A549 (cell line): ENCODE data around the gene CNTN4. TPM values are rescaled to one million over a fixed set of nuclear protein-coding genes. Genes with fewer than 3 reads are reported as not detected.

Experiments
- ATAC-seq, 2 experiments: fragments of 200-7000 bp in 1 of 2; fragments of >200 bp in 1 of 2; cut with Nextera tagmentation in 1 of 2; cut with Tn5 transposase in 1 of 2; 3 replicates each; pipeline versions ENCODE4 v1.8.0 to v1.9.1; 2018 to 2020; ENCODE audit warnings: mild to moderate bottlenecking in 1 of 2, moderate library complexity in 1 of 2
- CTCF ChIA-PET: fragments of 300-600 bp; sonication (Branson Sonifier 250); formaldehyde crosslinking; extraction: SDS; loops from one replicate; lab custom pipeline; 2021; ENCODE audit warnings: antibody characterized with exemption, inconsistent platforms; lab: Yijun Ruan, JAX
- POLR2A ChIA-PET: fragments of 350-600 bp; formaldehyde crosslinking; extraction: SDS; loops from one replicate; lab custom pipeline; 2021; ENCODE audit warnings: antibody characterized with exemption, inconsistent platforms; lab: Yijun Ruan, JAX
- DNase-seq, 2 experiments: peaks; one replicate each; pipeline versions ENCODE4 v3.0.0 to v3.0.0-alpha.2; 2011 to 2016; ENCODE audit warnings: low read depth in 1 of 2, low spot score in 1 of 2
- FAIRE-seq: peaks from 2 replicates; lab custom pipeline; 2011; peaks lifted over from hg19 to GRCh38; lab: Jason Lieb, UNC
- H3K27ac ChIP-seq, 2 experiments: fragments of >200 bp; sonication (Bioruptor Twin); formaldehyde crosslinking; 3 replicates each; pipeline ENCODE4 v1.5.1; 2016 to 2017
- H3K4me1 ChIP-seq: fragments of >200 bp; sonication (Bioruptor Twin); formaldehyde crosslinking; 3 replicates; pipeline ENCODE4 v1.6.1; 2016
- H3K4me2 ChIP-seq: fragments of >200 bp; sonication (Bioruptor Twin); formaldehyde crosslinking; 3 replicates; pipeline ENCODE4 v1.6.1; 2016
- H3K4me3 ChIP-seq: fragments of >200 bp; sonication (Bioruptor Twin); formaldehyde crosslinking; 3 replicates; pipeline ENCODE4 v1.5.1; 2016
- H3K9me3 ChIP-seq: fragments of >200 bp; sonication (Bioruptor Twin); formaldehyde crosslinking; 3 replicates; pipeline ENCODE4 v1.6.1; 2016
- CBX2 ChIP-seq: fragments of 200-600 bp; sonication (generic); IDR thresholded peaks from 2 replicates; pipeline ENCODE4 v1.6.1; 2016; ENCODE audit warnings: low read depth, mild to moderate bottlenecking, borderline replicate concordance
- CBX8 ChIP-seq: fragments of 200-600 bp; sonication (generic); IDR thresholded peaks from 2 replicates; pipeline ENCODE4 v1.6.1; 2016
- CHD2 ChIP-seq: fragments of 150-350 bp; IDR thresholded peaks from 2 replicates; pipeline ENCODE4 v1.6.1; 2014; ENCODE audit warnings: low read length; ENCODE audit not compliant: partially characterized antibody
- FOSB ChIP-seq: fragments of 250-450 bp; sonication (Bioruptor Pico); IDR thresholded peaks from 2 replicates; pipeline ENCODE4 v1.5.0; 2020; ENCODE audit warnings: mild to moderate bottlenecking, moderate library complexity
- FOSL2 ChIP-seq, 2 experiments: fragments of 450-650 bp in 1 of 2; fragments of >200 bp in 1 of 2; sonication (Bioruptor Twin) in 1 of 2; formaldehyde crosslinking; IDR thresholded peaks; 2 replicates each; pipeline versions ENCODE4 v1.5.0 to v1.6.1; 2016 to 2020; ENCODE audit warnings: mild to moderate bottlenecking in 1 of 2, moderate library complexity in 1 of 2
- FOXS1 ChIP-seq: fragments of 250-450 bp; sonication (Bioruptor Pico); IDR thresholded peaks from 2 replicates; pipeline ENCODE4 v1.5.0; 2020; ENCODE audit warnings: mild to moderate bottlenecking, moderate library complexity
- HDAC2 ChIP-seq: fragments of 200-600 bp; sonication (generic); IDR thresholded peaks from 2 replicates; pipeline ENCODE4 v1.6.1; 2016
- HOXB13 ChIP-seq: fragments of 250-450 bp; sonication (Bioruptor Pico); IDR thresholded peaks from 2 replicates; pipeline ENCODE4 v1.5.0; 2020; ENCODE audit warnings: low read depth, mild to moderate bottlenecking, moderate library complexity
- JUN ChIP-seq, 2 experiments: fragments of >200 bp; sonication (Bioruptor Twin); formaldehyde crosslinking; IDR thresholded peaks; 2 replicates in 1 of 2; 3 replicates in 1 of 2; pipeline ENCODE4 v1.6.1; 2016 to 2017
- KDM1A ChIP-seq: fragments of 200-600 bp; sonication (generic); IDR thresholded peaks from 2 replicates; pipeline ENCODE4 v1.6.1; 2016; ENCODE audit warnings: low read depth, mild to moderate bottlenecking
- KDM5A ChIP-seq: fragments of 200-600 bp; sonication (generic); IDR thresholded peaks from 2 replicates; pipeline ENCODE4 v1.6.1; 2016; ENCODE audit warnings: antibody characterized with exemption, mild to moderate bottlenecking
- MAFK ChIP-seq: fragments of 450-650 bp; IDR thresholded peaks from 2 replicates; pipeline ENCODE4 v1.6.1; 2014; ENCODE audit not compliant: partially characterized antibody
- MYC ChIP-seq: IDR thresholded peaks from 2 replicates; pipeline ENCODE4 v1.6.1; 2012; ENCODE audit warnings: mild to moderate bottlenecking, inconsistent platforms, low read length, improper control_type of control experiment, borderline replicate concordance
- NFE2L2 ChIP-seq: fragments of 150-350 bp; conservative IDR thresholded peaks from 2 replicates; pipeline ENCODE4 v1.6.1; 2014; ENCODE audit warnings: low read length
- NPAS2 ChIP-seq: fragments of 250-450 bp; sonication (Bioruptor Pico); IDR thresholded peaks from 2 replicates; pipeline ENCODE4 v1.8.0; 2022; ENCODE audit warnings: mild to moderate bottlenecking, moderate library complexity, borderline replicate concordance
- RARB ChIP-seq: fragments of 250-450 bp; sonication (Bioruptor Pico); IDR thresholded peaks from 2 replicates; pipeline ENCODE4 v1.8.0; 2021; ENCODE audit warnings: mild to moderate bottlenecking, moderate library complexity
- RFX5 ChIP-seq: fragments of 450-650 bp; IDR thresholded peaks from 2 replicates; pipeline ENCODE4 v1.7.1; 2014; ENCODE audit warnings: antibody characterized with exemption, mild to moderate bottlenecking, moderate library complexity
- RNF2 ChIP-seq: fragments of 200-600 bp; sonication (generic); IDR thresholded peaks from 2 replicates; pipeline ENCODE4 v1.6.1; 2016; ENCODE audit warnings: low read depth, mild to moderate bottlenecking, antibody characterized with exemption, moderate library complexity, borderline replicate concordance
- TP53 ChIP-seq: fragments of 250-450 bp; sonication (Bioruptor Pico); IDR thresholded peaks from 2 replicates; pipeline ENCODE4 v1.5.0; 2021; ENCODE audit warnings: mild to moderate bottlenecking, moderate library complexity
- WGBS: methylation state at CpG from one replicate; pipeline ENCODE4 v1.1.6; 2017; ENCODE audit errors: missing lambda C conversion rate; 5-methylcytosine and 5-hydroxymethylcytosine counted together
- polyA plus RNA-seq, 4 experiments: library from polyadenylated mRNA; depleted of rRNA in 3 of 4; stranded (reverse); fragments of >200 nt; fragmentation: RNase III in 1 of 4; extraction: RNeasy Plus Mini Kit Qiagen cat#74134 plus additional on column Dnase treatment in 1 of 4; gene quantifications; 2 replicates in 3 of 4; 3 replicates in 1 of 4; pipeline ENCODE4 v1.2.3, GENCODE V29; 2011 to 2017
- TF ChIP-seq, protein P1 (sequence below): IDR thresholded peaks from 2 replicates; pipeline ENCODE4 v1.6.1; 2012; ENCODE audit warnings: low read depth, borderline replicate concordance
- TF ChIP-seq, protein P2 (sequence below): fragments of >200 bp; sonication (Bioruptor Twin); formaldehyde crosslinking; IDR thresholded peaks from 3 replicates; pipeline ENCODE4 v1.6.1; 2016
- TF ChIP-seq, protein P3 (sequence below): fragments of >200 bp; sonication (Bioruptor Twin); formaldehyde crosslinking; IDR thresholded peaks from 2 replicates; pipeline ENCODE4 v1.6.1; 2016
- TF ChIP-seq, protein P4 (sequence below): fragments of >200 bp; sonication (Bioruptor Twin); formaldehyde crosslinking; IDR thresholded peaks from 3 replicates; pipeline ENCODE4 v1.5.1; 2016

Gene CNTN4
- polyA plus RNA-seq, 2 of the 4 experiments (the other 2 are of a cell fraction) = 0.03 TPM; not detected in 1

DNA sequence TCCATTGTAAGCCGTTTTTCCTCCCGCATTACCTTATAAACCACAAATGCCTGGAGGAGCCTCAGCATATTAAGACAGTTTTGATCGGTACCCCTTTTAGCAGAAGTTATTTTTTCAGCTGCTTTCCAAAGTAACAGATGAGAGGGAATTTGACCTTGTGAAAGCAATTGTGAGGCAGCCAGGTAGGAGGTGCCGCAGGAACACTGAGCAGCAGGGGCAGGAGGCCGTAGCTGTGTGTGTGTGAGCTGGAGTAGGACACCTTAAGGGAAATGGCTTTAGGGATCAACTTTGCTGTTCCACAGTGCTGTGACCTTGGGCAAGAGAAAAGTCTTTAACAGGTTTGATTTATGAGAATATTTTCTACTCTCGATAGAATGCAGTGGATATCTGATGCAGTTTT, 529.5 kb downstream of the CNTN4 start (continued):
- TF ChIP-seq, protein P1, sequence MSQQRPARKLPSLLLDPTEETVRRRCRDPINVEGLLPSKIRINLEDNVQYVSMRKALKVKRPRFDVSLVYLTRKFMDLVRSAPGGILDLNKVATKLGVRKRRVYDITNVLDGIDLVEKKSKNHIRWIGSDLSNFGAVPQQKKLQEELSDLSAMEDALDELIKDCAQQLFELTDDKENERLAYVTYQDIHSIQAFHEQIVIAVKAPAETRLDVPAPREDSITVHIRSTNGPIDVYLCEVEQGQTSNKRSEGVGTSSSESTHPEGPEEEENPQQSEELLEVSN = no peak
- TF ChIP-seq NPAS2 (CRISPR knock-in tag) = no peak

DNA sequence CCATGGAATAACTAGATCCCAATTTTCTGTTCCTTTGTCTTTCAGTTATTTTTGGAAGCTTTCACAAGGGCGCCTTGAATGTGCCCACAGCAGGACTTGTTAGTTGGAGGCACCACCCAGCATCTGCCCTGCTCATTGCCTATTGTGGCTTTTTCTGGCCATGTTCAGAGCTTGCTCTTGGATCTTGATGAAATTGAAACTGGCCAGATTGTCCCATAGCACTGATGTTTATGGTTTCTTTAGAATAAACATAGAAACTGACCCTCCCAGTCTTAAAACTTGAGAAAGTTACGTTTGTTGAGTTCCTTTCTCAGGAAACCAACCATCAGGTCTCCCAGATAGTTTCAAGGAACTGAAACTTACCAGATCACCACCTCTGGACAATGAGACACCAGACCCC, 536.8 kb downstream of the CNTN4 start:
- ChIA-PET CTCF (no interaction called here), POLR2A (no interaction called here)
- FAIRE-seq (no peak), ATAC-seq (no peak), DNase-seq (no peak)
- H3K27ac ChIP-seq = no peak overlapping the region
- no peaks in the 10 kb centered on the region for H3K4me1 ChIP-seq
- no peak overlapping the region for H3K4me3 ChIP-seq
- TF ChIP-seq FOSL2 (IDR thresholded peaks at IDR 0.05) = no peak
- no peak for TF ChIP-seq FOSL2 (CRISPR knock-in tag; IDR thresholded peaks at IDR 0.05)
- no peak for TF ChIP-seq FOSB (CRISPR knock-in tag)
- no peak for TF ChIP-seq TP53 (CRISPR knock-in tag)
- TF ChIP-seq, protein P2, sequence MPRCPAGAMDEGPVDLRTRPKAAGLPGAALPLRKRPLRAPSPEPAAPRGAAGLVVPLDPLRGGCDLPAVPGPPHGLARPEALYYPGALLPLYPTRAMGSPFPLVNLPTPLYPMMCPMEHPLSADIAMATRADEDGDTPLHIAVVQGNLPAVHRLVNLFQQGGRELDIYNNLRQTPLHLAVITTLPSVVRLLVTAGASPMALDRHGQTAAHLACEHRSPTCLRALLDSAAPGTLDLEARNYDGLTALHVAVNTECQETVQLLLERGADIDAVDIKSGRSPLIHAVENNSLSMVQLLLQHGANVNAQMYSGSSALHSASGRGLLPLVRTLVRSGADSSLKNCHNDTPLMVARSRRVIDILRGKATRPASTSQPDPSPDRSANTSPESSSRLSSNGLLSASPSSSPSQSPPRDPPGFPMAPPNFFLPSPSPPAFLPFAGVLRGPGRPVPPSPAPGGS = no peak
- TF ChIP-seq NFE2L2 = no peak
- TF ChIP-seq KDM1A = no peak
- no peak for TF ChIP-seq MAFK
- no peak for TF ChIP-seq RNF2
- TF ChIP-seq CHD2 = no peak
- no peak for TF ChIP-seq RARB (CRISPR knock-in tag)
- TF ChIP-seq, protein P3, sequence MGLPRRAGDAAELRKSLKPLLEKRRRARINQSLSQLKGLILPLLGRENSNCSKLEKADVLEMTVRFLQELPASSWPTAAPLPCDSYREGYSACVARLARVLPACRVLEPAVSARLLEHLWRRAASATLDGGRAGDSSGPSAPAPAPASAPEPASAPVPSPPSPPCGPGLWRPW = no peak
- TF ChIP-seq CBX2 = no peak
- TF ChIP-seq FOXS1 (CRISPR knock-in tag) = no peak
- TF ChIP-seq KDM5A = no peak
- TF ChIP-seq HDAC2 = no peak
- H3K4me2 ChIP-seq = no peak overlapping the region
- H3K9me3 ChIP-seq = no peaks in the 10 kb centered on the region
- 8% methylated on average over 2 of the region's 2 CpGs for WGBS

DNA sequence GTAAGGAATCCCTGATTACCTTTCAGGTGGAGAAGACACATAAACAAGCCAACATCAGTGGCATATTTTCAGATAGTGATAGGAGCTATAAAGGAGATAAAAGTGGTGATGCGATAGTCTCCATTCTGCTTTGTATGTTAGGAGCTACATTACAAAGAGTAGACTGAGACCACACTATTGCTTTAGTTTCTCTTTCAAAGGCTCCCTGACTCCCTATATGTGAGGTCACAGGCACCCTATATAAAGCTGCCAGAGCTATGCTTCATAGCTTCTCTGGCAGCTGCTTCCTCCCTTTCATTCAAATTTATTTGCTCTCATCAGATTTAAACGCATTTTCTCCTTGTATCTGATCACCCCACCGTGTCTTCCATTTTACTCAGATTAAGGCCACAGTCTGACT, 544.9 kb downstream of the CNTN4 start:
- FAIRE-seq (no peak), ATAC-seq (no peak), DNase-seq (no peak)
- POLR2A ChIA-PET = no interaction called here
- CTCF ChIA-PET = no interaction called here
- no peak overlapping the region for H3K4me2 ChIP-seq
- no peak overlapping the region for H3K4me3 ChIP-seq
- TF ChIP-seq, protein P4, sequence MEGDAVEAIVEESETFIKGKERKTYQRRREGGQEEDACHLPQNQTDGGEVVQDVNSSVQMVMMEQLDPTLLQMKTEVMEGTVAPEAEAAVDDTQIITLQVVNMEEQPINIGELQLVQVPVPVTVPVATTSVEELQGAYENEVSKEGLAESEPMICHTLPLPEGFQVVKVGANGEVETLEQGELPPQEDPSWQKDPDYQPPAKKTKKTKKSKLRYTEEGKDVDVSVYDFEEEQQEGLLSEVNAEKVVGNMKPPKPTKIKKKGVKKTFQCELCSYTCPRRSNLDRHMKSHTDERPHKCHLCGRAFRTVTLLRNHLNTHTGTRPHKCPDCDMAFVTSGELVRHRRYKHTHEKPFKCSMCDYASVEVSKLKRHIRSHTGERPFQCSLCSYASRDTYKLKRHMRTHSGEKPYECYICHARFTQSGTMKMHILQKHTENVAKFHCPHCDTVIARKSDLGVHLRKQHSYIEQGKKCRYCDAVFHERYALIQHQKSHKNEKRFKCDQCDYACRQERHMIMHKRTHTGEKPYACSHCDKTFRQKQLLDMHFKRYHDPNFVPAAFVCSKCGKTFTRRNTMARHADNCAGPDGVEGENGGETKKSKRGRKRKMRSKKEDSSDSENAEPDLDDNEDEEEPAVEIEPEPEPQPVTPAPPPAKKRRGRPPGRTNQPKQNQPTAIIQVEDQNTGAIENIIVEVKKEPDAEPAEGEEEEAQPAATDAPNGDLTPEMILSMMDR = no peak
- TF ChIP-seq HOXB13 (CRISPR knock-in tag) (no peak), RFX5 (no peak), CBX8 (no peak), HDAC2 (no peak), JUN (IDR thresholded peaks at IDR 0.05) (no peak), NPAS2 (CRISPR knock-in tag) (no peak), MYC (no peak)
- TF ChIP-seq, protein P2 = no peak
- WGBS = 28% methylated on average over 3 of the region's 3 CpGs
- no peaks in the 10 kb centered on the region for H3K4me1 ChIP-seq
- no peak overlapping the region for H3K27ac ChIP-seq
- H3K9me3 ChIP-seq = no peaks in the 10 kb centered on the region
